CD4-positive, alpha-beta T cell treated with Interleukin-10 for 1 hour (primary cell): Measurements from ENCODE around the gene GNPTAB.
"Not testable (repeated sequence)": the region's sequence is repeated elsewhere in the genome, so short reads cannot be mapped to it uniquely, and the experiment has no call there.

Source experiments
- DNase-seq: peaks from one replicate; pipeline ENCODE4 v3.0.0-alpha.2; 2020

The GNPTAB gene

DNA sequence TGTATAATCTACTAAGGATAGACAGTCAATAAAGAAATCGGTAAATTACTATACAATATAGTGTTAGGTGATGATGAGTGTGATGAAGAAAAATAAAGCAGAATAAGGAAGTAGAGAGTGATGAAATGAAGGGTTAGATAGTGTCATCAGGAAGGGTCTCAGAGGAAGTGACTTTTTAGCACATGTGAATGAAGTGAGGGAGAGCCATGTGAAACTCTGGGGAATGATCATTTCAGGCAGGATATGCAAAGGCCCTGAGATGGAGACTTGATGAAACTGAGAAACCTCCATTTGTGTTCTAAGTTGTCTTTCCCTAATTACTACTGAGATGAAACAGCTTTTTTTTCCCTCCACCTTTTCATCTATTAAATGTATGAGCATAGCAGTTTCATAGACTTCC, 19.4 kb upstream of the GNPTAB start:
- DNase-seq, result no peak

DNA sequence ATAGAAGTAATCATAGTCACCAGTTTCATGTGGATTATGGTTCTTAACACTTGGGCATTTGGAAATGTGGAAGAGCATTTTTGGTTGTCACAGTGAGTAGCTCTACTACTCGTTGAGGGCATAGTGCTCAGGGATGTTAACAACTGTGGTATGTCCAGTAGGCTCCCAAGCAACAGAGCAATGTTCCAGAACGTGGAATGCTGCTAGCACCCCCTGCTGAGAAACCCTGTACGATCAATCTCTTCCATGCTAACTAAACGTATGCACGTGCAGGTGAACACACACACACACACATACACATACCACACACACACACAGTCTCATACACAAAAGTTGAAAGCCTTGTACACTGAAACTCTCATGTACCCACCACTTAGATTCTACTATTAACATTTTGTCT, 16.6 kb upstream of the GNPTAB start:
- no peak for DNase-seq

- no peak for DNase-seq
Measured at GRCh38 chr12:101845137-101845711, 14.5 kb upstream of the GNPTAB start.

- DNase-seq, result no peak
Measured at GRCh38 chr12:101841069-101841468, 10.3 kb upstream of the GNPTAB start.

DNA sequence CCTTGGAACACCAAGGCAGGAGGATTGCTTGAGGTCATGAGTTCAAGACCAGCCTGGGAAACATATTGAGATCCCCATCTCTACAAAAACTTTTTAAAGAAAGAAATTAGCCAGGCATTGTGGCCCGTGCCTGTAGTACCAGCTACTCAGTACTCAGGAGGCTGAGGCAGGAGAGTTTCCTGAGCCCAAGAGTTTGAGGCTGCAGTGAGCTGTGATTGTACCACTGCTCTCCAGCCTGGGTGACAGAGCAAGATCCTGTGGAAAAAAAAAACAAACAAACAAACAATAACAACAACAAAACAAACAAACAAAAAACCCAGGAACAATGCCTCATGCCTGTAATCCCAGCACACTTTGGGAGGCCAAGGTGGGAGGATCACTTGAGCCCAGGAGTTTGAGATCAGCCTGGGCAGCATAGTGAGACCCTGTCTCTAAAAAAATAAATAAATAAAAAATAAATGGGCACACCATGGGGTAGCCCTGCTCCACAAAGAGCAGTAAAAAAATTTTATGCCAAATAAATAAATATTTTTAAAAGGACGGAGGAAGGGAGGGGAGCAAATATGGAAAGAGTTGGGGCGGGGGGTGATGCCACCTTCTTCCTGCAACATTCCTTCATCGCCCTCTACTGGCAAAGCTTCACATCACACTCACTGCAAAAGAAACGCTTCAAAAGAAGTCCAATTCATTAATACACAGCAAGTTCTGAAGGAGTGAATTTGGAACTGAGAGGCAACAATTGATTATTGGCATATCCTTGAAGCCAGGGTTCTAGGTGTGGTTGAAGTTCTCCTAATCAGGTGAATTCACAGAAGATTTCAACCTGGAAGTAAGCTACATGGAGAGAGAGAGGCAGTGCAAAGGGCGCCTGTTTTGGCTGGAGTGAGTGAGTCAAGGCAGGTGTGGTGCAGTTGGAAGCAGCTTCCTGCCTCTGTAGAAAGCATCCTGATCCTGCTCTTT, 8.8 kb upstream of the GNPTAB start:
- peak; percentile 79 for DNase-seq

GRCh38 chr12:101838628-101839323, 8.0 kb upstream of the GNPTAB start:
- DNase-seq, result peak; percentile 26

- no peak for DNase-seq
Measured at GRCh38 chr12:101832030-101832429, 1.3 kb upstream of the GNPTAB start.

- DNase-seq, result no peak
Measured at GRCh38 chr12:101829639-101830366, 956 bp downstream of the GNPTAB start.

- no peak for DNase-seq
Measured at GRCh38 chr12:101828463-101829196, 2.1 kb downstream of the GNPTAB start.

- DNase-seq, result no peak
Measured at GRCh38 chr12:101826766-101827368, 3.9 kb downstream of the GNPTAB start.

DNA sequence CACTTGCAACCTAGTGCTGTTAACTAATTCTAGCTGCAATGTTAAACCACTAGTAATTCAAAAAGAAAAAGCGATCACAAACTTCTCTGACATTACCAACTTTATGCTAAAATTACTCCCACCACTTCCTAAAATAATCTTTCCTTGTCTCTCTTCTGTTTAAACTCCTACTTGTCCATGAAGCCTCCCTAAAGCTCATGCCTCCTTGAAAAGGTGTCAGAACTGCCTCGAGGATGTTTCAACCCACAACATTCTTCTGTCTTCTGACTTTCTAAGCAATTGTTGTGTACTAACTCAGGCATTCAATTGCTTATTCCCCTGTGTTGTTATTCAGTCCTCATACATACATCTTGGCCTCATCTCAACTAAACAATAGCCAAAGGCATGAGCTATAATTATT, 5.9 kb downstream of the GNPTAB start:
- no peak for DNase-seq

DNA sequence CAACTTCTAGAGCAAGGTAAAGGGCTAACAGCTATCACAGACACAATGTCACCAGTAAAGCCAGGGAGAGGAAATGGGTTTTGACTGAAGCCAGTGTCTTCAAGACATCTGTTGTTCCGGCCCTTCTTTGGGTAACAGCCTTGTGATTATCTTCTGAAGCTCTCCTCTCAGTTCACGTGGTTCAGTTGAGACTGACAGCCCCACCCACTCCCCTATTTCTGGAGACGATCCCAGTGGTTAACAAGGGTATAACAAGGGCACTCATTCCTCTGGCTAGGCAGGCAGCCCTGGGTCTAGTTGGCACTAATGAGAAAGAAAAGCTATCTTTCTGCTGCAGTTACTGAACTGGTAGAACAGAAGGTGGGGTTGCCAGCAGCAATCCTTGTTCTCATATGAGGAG, 6.9 kb downstream of the GNPTAB start:
- peak; percentile 84 for DNase-seq

DNA sequence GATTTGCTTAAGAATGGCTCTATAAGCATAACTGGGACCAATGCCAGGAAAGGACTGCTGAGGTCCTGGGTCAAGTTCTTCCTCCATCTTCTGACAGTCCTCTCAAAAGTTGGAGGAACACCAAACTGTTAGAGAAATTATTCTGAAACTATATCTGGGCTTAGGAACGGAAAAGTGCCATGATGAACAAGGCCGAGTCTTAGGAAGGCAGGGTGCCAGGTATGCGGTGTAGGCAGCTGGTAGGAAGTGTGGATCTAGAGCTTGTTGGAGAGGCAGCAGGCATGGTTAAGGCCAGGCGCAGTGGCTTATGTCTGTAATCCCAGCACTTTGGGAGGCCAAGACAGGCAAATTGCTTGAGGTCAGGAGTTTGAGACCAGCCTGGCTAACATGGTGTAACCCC, 7.7 kb downstream of the GNPTAB start:
- no peak for DNase-seq

GRCh38 chr12:101819467-101819866, 11.3 kb downstream of the GNPTAB start:
- no peak for DNase-seq

DNA sequence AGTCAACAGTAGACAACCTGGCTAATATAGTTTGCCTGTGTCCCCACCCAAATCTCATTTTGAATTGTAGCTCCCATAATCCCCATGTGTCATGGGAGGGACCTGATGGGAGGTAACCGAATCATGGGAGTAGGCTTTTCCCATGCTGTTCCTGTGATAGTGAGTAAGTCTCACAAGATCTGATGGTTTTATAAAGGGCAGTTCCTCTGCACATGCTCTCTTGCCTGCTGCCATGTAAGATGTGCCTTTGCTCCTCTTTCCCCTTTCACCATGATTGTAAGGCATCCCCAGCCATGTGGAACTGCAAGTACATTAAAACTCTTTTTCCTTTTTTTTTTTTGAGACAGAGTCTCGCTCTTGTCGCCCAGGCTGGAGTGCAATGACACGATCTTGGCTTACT, 12.1 kb downstream of the GNPTAB start:
- not testable (repeated sequence) for DNase-seq

GRCh38 chr12:101813117-101813516, 17.6 kb downstream of the GNPTAB start:
- no peak for DNase-seq

GRCh38 chr12:101812716-101813115, 18.0 kb downstream of the GNPTAB start:
- not testable (repeated sequence) for DNase-seq

- not testable (repeated sequence) for DNase-seq
Measured at GRCh38 chr12:101811342-101811741, 19.4 kb downstream of the GNPTAB start.

GRCh38 chr12:101809208-101809607, 21.6 kb downstream of the GNPTAB start:
- DNase-seq, result no peak

- no peak for DNase-seq
Measured at GRCh38 chr12:101806265-101806664, 24.5 kb downstream of the GNPTAB start.

GRCh38 chr12:101804409-101804808, 26.4 kb downstream of the GNPTAB start:
- no peak for DNase-seq

DNA sequence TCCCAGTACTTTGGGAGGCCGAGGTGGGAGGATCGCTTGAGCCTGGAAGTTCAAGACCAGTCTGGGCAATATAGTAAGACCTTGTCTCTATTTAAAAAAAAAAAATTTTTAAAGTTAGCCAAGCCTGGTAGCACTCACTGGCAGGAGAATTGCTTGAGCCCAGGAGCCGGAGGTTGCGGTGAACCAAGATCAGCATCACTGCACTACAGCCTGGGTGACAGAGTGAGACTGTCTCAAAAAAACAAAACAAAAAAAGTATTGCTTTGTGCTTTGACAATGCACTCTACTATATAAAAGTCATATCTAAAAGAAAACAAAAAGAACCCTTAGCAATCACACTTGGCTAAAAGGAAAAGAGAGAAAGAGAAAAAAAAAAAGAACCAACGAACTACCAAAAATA, 26.8 kb downstream of the GNPTAB start:
- no peak for DNase-seq
